Effector CD4-positive, alpha-beta T cell (primary cell): ENCODE results near the gene UQCC3.
A peak's percentile ranks its signal among the peaks of the same experiment; 100 is the strongest.
"Not testable (repeated sequence)": the region's sequence is repeated elsewhere in the genome, so short reads cannot be mapped to it uniquely, and the experiment has no call there.

Source experiments
- DNase-seq: peaks from one replicate; pipeline ENCODE4 v3.0.0-alpha.2; 2020
- total RNA-seq: gene quantifications from one replicate; lab custom pipeline; 2026; lab: John Stamatoyannopoulos, UW

UQCC3 gene
- 5.4 reads per million, percentile 21 among the genes with 10 or more reads in this experiment for total RNA-seq

- DNase-seq, result peak; percentile 63
Observed at GRCh38 chr11:62671608-62672389, at the start of gene UQCC3, which contains the start of gene LBHD1. UQCC3 (plus strand) TSS chr11:62671673; CDS start chr11:62671746, 73 bp downstream. LBHD1 (minus strand) TSS chr11:62672267; CDS start chr11:62670031, 2,236 bp downstream.

GRCh38 chr11:62622476-62623089 lies 48.9 kb upstream of the UQCC3 start:
- DNase-seq, result no peak

- DNase-seq, result no peak
Observed at GRCh38 chr11:62627713-62628112, 43.8 kb upstream of the UQCC3 start.

GRCh38 chr11:62632492-62632891 lies 39.0 kb upstream of the UQCC3 start:
- no peak for DNase-seq

- no peak for DNase-seq
Observed at GRCh38 chr11:62644220-62644619, 27.3 kb upstream of the UQCC3 start.

GRCh38 chr11:62645671-62645945 lies 25.9 kb upstream of the UQCC3 start:
- no peak for DNase-seq

- DNase-seq, result peak; percentile 99
Observed at GRCh38 chr11:62645946-62646824, 25.3 kb upstream of the UQCC3 start, which contains the start of gene GANAB. GANAB (minus strand) TSS chr11:62646613; CDS start chr11:62646599, 14 bp downstream.

GRCh38 chr11:62646825-62647608 lies 24.5 kb upstream of the UQCC3 start:
- no peak for DNase-seq

GRCh38 chr11:62647609-62648005 lies 23.9 kb upstream of the UQCC3 start:
- no peak for DNase-seq

GRCh38 chr11:62648185-62648966 lies 23.1 kb upstream of the UQCC3 start:
- no peak for DNase-seq

GRCh38 chr11:62648967-62649364 lies 22.5 kb upstream of the UQCC3 start:
- no peak for DNase-seq

- DNase-seq, result no peak
Observed at GRCh38 chr11:62649486-62649885, 22.0 kb upstream of the UQCC3 start.

- not testable (repeated sequence) for DNase-seq
Observed at GRCh38 chr11:62650283-62650682, 21.2 kb upstream of the UQCC3 start.

- peak; percentile 30 for DNase-seq
Observed at GRCh38 chr11:62652161-62653006, 19.1 kb upstream of the UQCC3 start.

- no peak for DNase-seq
Observed at GRCh38 chr11:62654297-62654696, 17.2 kb upstream of the UQCC3 start.

GRCh38 chr11:62656796-62657429 lies 14.6 kb upstream of the UQCC3 start:
- DNase-seq, result no peak

GRCh38 chr11:62664405-62665074 lies 6.9 kb upstream of the UQCC3 start:
- peak; percentile 46 for DNase-seq

- peak; percentile 92 for DNase-seq
Observed at GRCh38 chr11:62665075-62665598, 6.3 kb upstream of the UQCC3 start, which contains the start of the genes C11orf98 and CSKMT. C11orf98 (minus strand) TSS chr11:62665210; CDS start chr11:62665169, 41 bp downstream. CSKMT (plus strand) TSS chr11:62665312; CDS start chr11:62665880, 568 bp downstream.
